ENCODE results near the gene SP2.

Gene SP2

GRCh38 chr17:47888293-47888692 lies 7.7 kb upstream of the SP2 start:
- FAIRE-seq (no peak), DNase-seq (ENCODE audit: insufficient read length, low spot score) (no peak)

GRCh38 chr17:47889734-47890529 lies 6.1 kb upstream of the SP2 start:
- peak; percentile 65 for DNase-seq (ENCODE audit: insufficient read length, low spot score)

GRCh38 chr17:47891545-47892088 lies 4.4 kb upstream of the SP2 start:
- no peak for FAIRE-seq
- no peak for DNase-seq (ENCODE audit: insufficient read length, low spot score)

More at GRCh38 chr17:47889734-47890529, 6.1 kb upstream of the SP2 start:
- peak; percentile 86 for FAIRE-seq

- no peak for FAIRE-seq
Measured at GRCh38 chr17:47894498-47895346, 1.3 kb upstream of the SP2 start.

GRCh38 chr17:47895347-47895855 lies 635 bp upstream of the SP2 start:
- FAIRE-seq = no peak
- DNase-seq (ENCODE audit: insufficient read length, low spot score) = no peak

More at GRCh38 chr17:47894498-47895346, 1.3 kb upstream of the SP2 start:
- DNase-seq (ENCODE audit: insufficient read length, low spot score) = no peak

- DNase-seq (ENCODE audit: insufficient read length, low spot score) (no peak), FAIRE-seq (peak; percentile 62)
Measured at GRCh38 chr17:47896672-47897490, 845 bp downstream of the SP2 start.

GRCh38 chr17:47897561-47897960 lies 1.5 kb downstream of the SP2 start:
- no peak for FAIRE-seq
- DNase-seq (ENCODE audit: insufficient read length, low spot score) = no peak

GRCh38 chr17:47898241-47898640 lies 2.2 kb downstream of the SP2 start:
- no peak for DNase-seq (ENCODE audit: insufficient read length, low spot score)
- FAIRE-seq = no peak

- FAIRE-seq (no peak), DNase-seq (ENCODE audit: insufficient read length, low spot score) (no peak)
Measured at GRCh38 chr17:47899643-47900042, 3.6 kb downstream of the SP2 start.

- FAIRE-seq = no peak
- no peak for DNase-seq (ENCODE audit: insufficient read length, low spot score)
Measured at GRCh38 chr17:47901423-47901822, 5.4 kb downstream of the SP2 start.

- FAIRE-seq = no peak
Measured at GRCh38 chr17:47902039-47902744, 6.2 kb downstream of the SP2 start.

GRCh38 chr17:47905221-47905733 lies 9.2 kb downstream of the SP2 start:
- no peak for FAIRE-seq
- no peak for DNase-seq (ENCODE audit: insufficient read length, low spot score)

More at GRCh38 chr17:47902039-47902744, 6.2 kb downstream of the SP2 start:
- DNase-seq (ENCODE audit: insufficient read length, low spot score) = no peak

GRCh38 chr17:47906443-47906842 lies 10.4 kb downstream of the SP2 start:
- FAIRE-seq (no peak), DNase-seq (ENCODE audit: insufficient read length, low spot score) (no peak)

GRCh38 chr17:47907932-47908562 lies 12.0 kb downstream of the SP2 start:
- no peak for FAIRE-seq
- DNase-seq (ENCODE audit: insufficient read length, low spot score) = no peak

- FAIRE-seq = no peak
- DNase-seq (ENCODE audit: insufficient read length, low spot score) = no peak
Measured at GRCh38 chr17:47913050-47913449, 17.0 kb downstream of the SP2 start.

- no peak for DNase-seq (ENCODE audit: insufficient read length, low spot score)
- FAIRE-seq = no peak
Measured at GRCh38 chr17:47914306-47914948, 18.4 kb downstream of the SP2 start.

GRCh38 chr17:47915776-47916398 lies 19.9 kb downstream of the SP2 start:
- no peak for FAIRE-seq
- no peak for DNase-seq (ENCODE audit: insufficient read length, low spot score)
